SK-N-SH (cell line): ENCODE results near the gene TMEM271. TPM values are rescaled to one million over a fixed set of nuclear protein-coding genes. Genes with fewer than 3 reads are reported as not detected.

Experiments used
- CTCF ChIA-PET: fragments of 300-600, 350-600 bp; formaldehyde crosslinking; extraction: SDS; loops from one replicate; lab custom pipeline; 2021; lab: Yijun Ruan, JAX
- POLR2A ChIA-PET: fragments of 350-600 bp; sonication (Branson Sonifier 250); formaldehyde crosslinking; extraction: SDS; loops from one replicate; lab custom pipeline; 2020; ENCODE audit warnings: antibody characterized with exemption, inconsistent platforms; lab: Yijun Ruan, JAX
- DNase-seq: peaks from one replicate; pipeline ENCODE4 v3.0.0; 2012
- H2AFZ ChIP-seq: fragments of 200-600 bp; sonication (generic); 2 replicates; pipeline ENCODE4 v1.8.1; 2016; ENCODE audit warnings: antibody characterized with exemption, mild to moderate bottlenecking, low read depth
- H3F3A ChIP-seq: fragments of 200-600 bp; sonication (generic); replicated peaks from 2 replicates; pipeline ENCODE3; 2016; ENCODE audit warnings: antibody characterized with exemption, mild to moderate bottlenecking; ENCODE audit not compliant: insufficient read depth
- H3K27ac ChIP-seq, 2 experiments: fragments of 200-500 bp in 1 of 2; fragments of 200-600 bp in 1 of 2; sonication (Bioruptor generic) in 1 of 2; sonication (generic), shearing (Covaris generic) in 1 of 2; 2 replicates each; pipeline versions ENCODE4 v1.5.1 to v1.6.1; 2014 to 2016; ENCODE audit warnings: low read depth in 2 of 2, inconsistent platforms in 1 of 2, low read length in 1 of 2, mild to moderate bottlenecking in 1 of 2, mixed read lengths in 1 of 2
- H3K27me3 ChIP-seq: fragments of 200-600 bp; sonication (generic), shearing (Covaris generic); 2 replicates; pipeline ENCODE4 v1.6.1; 2016; ENCODE audit warnings: mixed run types; ENCODE audit not compliant: insufficient read depth
- H3K36me3 ChIP-seq, 2 experiments: fragments of 200-500 bp in 1 of 2; fragments of 200-600 bp in 1 of 2; sonication (Bioruptor generic) in 1 of 2; sonication (generic) in 1 of 2; replicated peaks in 1 of 2; 2 replicates each; pipeline versions ENCODE3 to v1.5.1; 2014 to 2016; ENCODE audit warnings: low read length in 1 of 2, mild to moderate bottlenecking in 1 of 2; ENCODE audit not compliant: insufficient read depth in 2 of 2, control insufficient read depth in 1 of 2
- H3K4me1 ChIP-seq, 2 experiments: fragments of 200-500 bp in 1 of 2; fragments of 200-600 bp in 1 of 2; sonication (Bioruptor generic) in 1 of 2; sonication (generic), shearing (Covaris generic) in 1 of 2; 2 replicates each; pipeline versions ENCODE4 v1.5.1 to v1.6.1; 2014 to 2016; ENCODE audit warnings: low read depth in 1 of 2, low read length in 1 of 2, mixed run types in 1 of 2; ENCODE audit not compliant: insufficient read depth in 2 of 2, control insufficient read depth in 1 of 2
- H3K4me2 ChIP-seq: fragments of 200-600 bp; sonication (generic), shearing (Covaris generic); 2 replicates; pipeline ENCODE4 v1.6.1; 2017; ENCODE audit warnings: mixed run types
- H3K4me3 ChIP-seq, 2 experiments: fragments of 200-500 bp in 1 of 2; fragments of 200-600 bp in 1 of 2; sonication (Bioruptor generic) in 1 of 2; sonication (generic), shearing (Covaris generic) in 1 of 2; 2 replicates each; pipeline versions ENCODE4 v1.5.1 to v1.8.1; 2014 to 2016; ENCODE audit warnings: low read depth in 2 of 2, inconsistent platforms in 1 of 2, low read length in 1 of 2, mild to moderate bottlenecking in 1 of 2, mixed read lengths in 1 of 2, moderate library complexity in 1 of 2
- H3K79me2 ChIP-seq: fragments of 200-600 bp; sonication (generic); 2 replicates; pipeline ENCODE4 v1.8.1; 2017; ENCODE audit warnings: mild to moderate bottlenecking; ENCODE audit not compliant: insufficient read depth
- H3K9ac ChIP-seq: fragments of 200-600 bp; sonication (generic); 2 replicates; pipeline ENCODE4 v1.6.1; 2017; ENCODE audit warnings: mixed run types
- H3K9me2 ChIP-seq: fragments of 200-600 bp; sonication (generic); 2 replicates; pipeline ENCODE4 v1.6.1; 2017; ENCODE audit warnings: mixed run types
- H3K9me3 ChIP-seq: fragments of 200-600 bp; sonication (generic); 2 replicates; pipeline ENCODE4 v1.6.1; 2017; ENCODE audit warnings: mixed run types, mild to moderate bottlenecking, moderate library complexity
- H4K20me1 ChIP-seq: fragments of 200-600 bp; sonication (generic); 2 replicates; pipeline ENCODE4 v1.6.1; 2017; ENCODE audit warnings: mild to moderate bottlenecking, mixed run types; ENCODE audit not compliant: insufficient read depth
- ELF1 ChIP-seq: IDR thresholded peaks from 2 replicates; pipeline ENCODE4 v1.4.0; 2012
- EP300 ChIP-seq, 2 experiments: IDR thresholded peaks; 2 replicates each; pipeline versions ENCODE4 v1.4.0 to v1.6.1; 2012; ENCODE audit warnings: borderline replicate concordance in 1 of 2, low read depth in 1 of 2, low read length in 1 of 2
- FOXM1 ChIP-seq: IDR thresholded peaks from 2 replicates; pipeline ENCODE4 v1.4.0; 2012; ENCODE audit warnings: low read depth, mild to moderate bottlenecking
- PBX3 ChIP-seq: IDR thresholded peaks from 2 replicates; pipeline ENCODE4; 2012
- RCOR1 ChIP-seq: fragments of 150-350 bp; IDR thresholded peaks from 2 replicates; pipeline ENCODE4 v1.6.1; 2017; ENCODE audit warnings: antibody characterized with exemption, low read length
- REST ChIP-seq: IDR thresholded peaks from 2 replicates; pipeline ENCODE4 v1.6.1; 2012; ENCODE audit warnings: mild to moderate bottlenecking, low read depth, low read length, moderate library complexity
- SMC3 ChIP-seq: IDR thresholded peaks from 2 replicates; pipeline ENCODE4 v1.6.1; 2012; ENCODE audit warnings: low read depth, low read length, improper control_type of control experiment
- TAF1 ChIP-seq: IDR thresholded peaks from 2 replicates; pipeline ENCODE4 v1.6.1; 2012; ENCODE audit warnings: low read depth, mild to moderate bottlenecking, low read length, moderate library complexity, borderline replicate concordance
- TEAD4 ChIP-seq: IDR thresholded peaks from 2 replicates; pipeline ENCODE4 v1.4.0; 2012; ENCODE audit warnings: mild to moderate bottlenecking, borderline replicate concordance; ENCODE audit not compliant: insufficient read depth
- WGBS: methylation state at CpG from one replicate; pipeline ENCODE4 v1.1.6; 2017; ENCODE audit warnings: low lambda C conversion rate; 5-methylcytosine and 5-hydroxymethylcytosine counted together
- polyA plus RNA-seq, 3 experiments: library from polyadenylated mRNA; depleted of rRNA; stranded (reverse); fragments of >200 nt; gene quantifications; 2 replicates each; pipeline ENCODE4 v1.2.3, GENCODE V29; 2012
- TF ChIP-seq, protein P1 (sequence below): IDR thresholded peaks from 2 replicates; pipeline ENCODE4 v1.4.0; 2012; ENCODE audit warnings: low read depth

TMEM271 gene
- polyA plus RNA-seq, 1 of the 3 experiments (the other 2 are of a cell fraction), result not detected

DNA sequence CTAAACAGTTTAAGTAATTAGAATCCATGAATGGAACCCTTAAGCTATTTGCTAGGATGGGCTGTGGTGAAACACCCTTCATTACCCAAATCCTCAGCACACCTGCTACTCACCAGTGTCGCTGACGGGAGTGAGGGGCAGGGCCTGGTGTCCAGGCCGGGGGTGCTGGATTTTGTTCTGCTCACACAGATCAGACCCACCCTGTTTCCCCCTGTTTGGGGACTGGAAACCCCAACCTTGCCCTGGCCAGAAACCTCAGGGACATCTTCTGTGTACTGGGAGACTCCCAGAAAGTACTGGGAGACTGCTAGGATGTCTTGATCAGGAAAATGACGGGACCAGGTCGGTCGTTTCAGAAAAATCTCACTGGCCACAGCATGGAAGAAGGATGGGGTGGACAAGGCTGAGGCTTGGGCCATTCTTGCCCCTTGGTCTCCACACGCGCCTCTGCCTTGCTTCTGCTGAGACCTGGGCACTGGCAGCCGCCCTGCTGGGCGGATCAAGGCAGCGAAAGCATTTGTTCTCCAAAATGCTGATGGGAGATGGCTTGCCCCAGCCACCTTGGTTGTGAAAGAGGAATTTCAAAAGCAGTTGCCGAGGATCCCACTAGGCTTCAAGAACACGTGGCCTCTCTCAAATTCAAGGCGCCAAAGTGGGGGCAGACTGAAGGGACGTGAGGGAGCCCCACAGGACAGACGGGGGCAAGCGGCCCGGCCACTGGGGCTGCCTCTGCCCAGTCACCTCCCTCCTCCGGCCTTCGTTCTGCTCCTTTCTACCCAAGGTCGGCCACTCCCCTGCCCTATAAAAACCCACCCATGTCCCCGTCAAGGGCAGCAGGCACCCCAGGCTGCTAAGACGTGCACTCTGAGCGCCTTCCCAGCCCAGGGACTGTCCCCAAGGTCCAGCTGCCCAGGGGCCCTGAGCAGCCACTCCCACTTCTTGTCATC, 25.8 kb upstream of the TMEM271 start:
- Histone ChIP-seq H3K9me3 (no peaks in the 10 kb centered on the region), H3K4me3 (no peak overlapping the region), H2AFZ (no peak overlapping the region), H3K9me2 (no peaks in the 10 kb centered on the region), H3K79me2 (no peaks in the 10 kb centered on the region), H3K36me3 (no peaks in the 10 kb centered on the region), H3F3A (no peaks in the 10 kb centered on the region), H3K4me1 (no peaks in the 10 kb centered on the region), H3K9ac (no peak overlapping the region), H3K4me2 (no peak overlapping the region), H4K20me1 (no peaks in the 10 kb centered on the region), H3K27me3 (peaks cover 13% of the 10 kb centered on the region; the same call in 1 of the 2 replicates), H3K27ac (no peak overlapping the region)
- POLR2A ChIA-PET, result no interaction called here
- TF ChIP-seq TEAD4 (no peak), PBX3 (no peak), EP300 (IDR thresholded peaks at IDR 0.05; ENCODE audit: borderline replicate concordance in 1 of 2, low read depth in 1 of 2, low read length in 1 of 2) (no peak), FOXM1 (no peak)
- TF ChIP-seq, protein P1, sequence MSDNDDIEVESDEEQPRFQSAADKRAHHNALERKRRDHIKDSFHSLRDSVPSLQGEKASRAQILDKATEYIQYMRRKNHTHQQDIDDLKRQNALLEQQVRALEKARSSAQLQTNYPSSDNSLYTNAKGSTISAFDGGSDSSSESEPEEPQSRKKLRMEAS, result no peak
- CTCF ChIA-PET, result interaction anchor here (1.0 kb wide), 2 partner anchors 72 to 107 kb away, joined by 3 to 4 read pairs; partner anchors contain the start of genes ATP5ME and MYL5
- no peak for DNase-seq
- 46% methylated on average over 23 of the region's 24 CpGs for WGBS

GRCh38 chr4:600850-601515, 24.9 kb upstream of the TMEM271 start:
- no peak for DNase-seq
- Histone ChIP-seq H3K9me3 (no peaks in the 10 kb centered on the region), H3K4me2 (no peak overlapping the region), H3K9me2 (no peaks in the 10 kb centered on the region), H3K27ac (no peak overlapping the region), H2AFZ (no peak overlapping the region), H3K4me1 (no peaks in the 10 kb centered on the region), H3F3A (no peaks in the 10 kb centered on the region), H3K27me3 (peaks cover 13% of the 10 kb centered on the region; the same call in 1 of the 2 replicates), H4K20me1 (no peaks in the 10 kb centered on the region), H3K79me2 (no peaks in the 10 kb centered on the region), H3K9ac (no peak overlapping the region), H3K4me3 (no peak overlapping the region), H3K36me3 (no peaks in the 10 kb centered on the region)
- TF ChIP-seq ELF1, result no peak
- 20% methylated on average over 11 of the region's 11 CpGs for WGBS
- ChIA-PET POLR2A (no interaction called here), CTCF (no interaction called here)

DNA sequence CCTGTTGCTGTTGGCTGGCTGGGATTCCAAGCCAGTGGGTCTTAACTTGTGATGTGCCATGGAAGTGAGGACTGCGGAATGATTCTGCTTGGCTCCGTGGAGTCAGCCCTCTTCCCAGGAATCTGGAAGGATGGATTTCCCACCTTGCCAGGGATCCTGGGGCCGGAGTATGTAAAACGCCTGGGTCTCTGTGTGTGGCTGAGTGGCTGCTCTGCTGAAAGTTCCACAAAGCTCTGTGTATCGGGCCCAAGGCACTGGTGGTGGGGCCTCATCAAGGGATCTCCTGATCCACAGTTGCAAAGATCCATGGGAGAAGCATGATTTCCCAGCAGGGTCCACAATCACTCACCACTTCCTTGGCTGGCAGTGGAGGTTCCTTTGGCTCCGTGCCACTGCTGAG, 24.1 kb upstream of the TMEM271 start:
- H4K20me1 ChIP-seq, result no peaks in the 10 kb centered on the region
- H3K4me1 ChIP-seq, result no peaks in the 10 kb centered on the region
- no peaks in the 10 kb centered on the region for H3K9me2 ChIP-seq
- no peak overlapping the region for H3K4me2 ChIP-seq
- ChIA-PET CTCF (no interaction called here), POLR2A (no interaction called here)
- no peak overlapping the region for H3K9ac ChIP-seq
- no peak overlapping the region for H3K4me3 ChIP-seq
- DNase-seq, result no peak
- H3K36me3 ChIP-seq, result no peaks in the 10 kb centered on the region
- H3F3A ChIP-seq, result no peaks in the 10 kb centered on the region
- H3K79me2 ChIP-seq, result no peaks in the 10 kb centered on the region
- H3K9me3 ChIP-seq, result no peaks in the 10 kb centered on the region
- no peak overlapping the region for H3K27ac ChIP-seq
- no peak overlapping the region for H2AFZ ChIP-seq
- 48% methylated on average over 5 of the region's 6 CpGs for WGBS
- peaks cover 13% of the 10 kb centered on the region; the same call in 1 of the 2 replicates for H3K27me3 ChIP-seq
- TF ChIP-seq PBX3 (no peak), RCOR1 (no peak), REST (no peak), TAF1 (no peak), SMC3 (no peak)
